ENCODE measurements around the gene ZFAND4. TPM values are rescaled to one million over a fixed set of nuclear protein-coding genes. Genes with fewer than 3 reads are reported as not detected.

ZFAND4 gene
- total RNA-seq, 2 experiments from 2014 or later: 30.4 to 34.5 TPM

DNA sequence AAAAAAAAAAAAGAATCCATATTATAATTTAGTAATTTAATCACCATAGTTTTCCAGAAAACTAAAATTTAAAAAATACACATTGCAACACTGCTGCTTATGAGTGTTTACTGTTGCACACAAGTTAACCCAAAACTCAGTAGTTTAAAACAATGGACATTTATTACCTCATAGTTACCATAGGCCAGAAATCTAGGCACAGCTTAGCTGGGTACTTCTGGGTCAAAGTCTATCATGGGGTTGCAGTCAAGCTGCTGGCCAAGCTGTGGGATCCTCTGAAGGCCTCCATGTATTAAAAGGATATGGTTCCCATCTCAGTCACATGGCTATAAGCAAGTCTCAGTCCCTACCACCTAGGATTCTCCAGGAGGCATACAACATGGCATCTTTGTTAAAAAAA is 83.6 kb downstream of the ZFAND4 start:
- Histone ChIP-seq H3K27me3 (ENCODE audit: control insufficient read depth in 1 of 2, insufficient read depth in 2 of 2, low read length in 2 of 2) (no peaks in the 10 kb centered on the region), H3K27ac (ENCODE audit: low read depth in 1 of 2, low read length in 2 of 2) (no peak overlapping the region), H3K36me3 (ENCODE audit: insufficient read depth, low read length) (peaks cover 7% of the 10 kb centered on the region), H3K4me3 (ENCODE audit: low read length) (no peak overlapping the region), H3K9me3 (ENCODE audit: control insufficient read depth in 1 of 2, insufficient read depth in 1 of 2, low read length in 2 of 2) (no peaks in the 10 kb centered on the region), H3K4me1 (ENCODE audit: insufficient read depth, low read length) (peaks cover 7% of the 10 kb centered on the region)
- ChIA-PET POLR2A (interaction anchor here (0.7 to 1.4 kb wide), 2 partner anchors 8 to 83 kb away, joined by 3 to 4 read pairs; no protein-coding TSS in a partner anchor), CTCF (no interaction called here)
- Mint-ChIP-seq H3K4me3 (no peak overlapping the region), H3K27ac (no peak overlapping the region), H3K36me3 (ENCODE audit: low read depth) (peaks cover 70% of the 10 kb centered on the region), H3K9me3 (peaks cover 8% of the 10 kb centered on the region), H3K27me3 (no peaks in the 10 kb centered on the region), H3K4me1 (ENCODE audit: low read depth) (peaks cover 49% of the 10 kb centered on the region)
- DNase-seq (no peak), ATAC-seq (ENCODE audit: poor library complexity) (no peak)
- TF ChIP-seq, protein P1, sequence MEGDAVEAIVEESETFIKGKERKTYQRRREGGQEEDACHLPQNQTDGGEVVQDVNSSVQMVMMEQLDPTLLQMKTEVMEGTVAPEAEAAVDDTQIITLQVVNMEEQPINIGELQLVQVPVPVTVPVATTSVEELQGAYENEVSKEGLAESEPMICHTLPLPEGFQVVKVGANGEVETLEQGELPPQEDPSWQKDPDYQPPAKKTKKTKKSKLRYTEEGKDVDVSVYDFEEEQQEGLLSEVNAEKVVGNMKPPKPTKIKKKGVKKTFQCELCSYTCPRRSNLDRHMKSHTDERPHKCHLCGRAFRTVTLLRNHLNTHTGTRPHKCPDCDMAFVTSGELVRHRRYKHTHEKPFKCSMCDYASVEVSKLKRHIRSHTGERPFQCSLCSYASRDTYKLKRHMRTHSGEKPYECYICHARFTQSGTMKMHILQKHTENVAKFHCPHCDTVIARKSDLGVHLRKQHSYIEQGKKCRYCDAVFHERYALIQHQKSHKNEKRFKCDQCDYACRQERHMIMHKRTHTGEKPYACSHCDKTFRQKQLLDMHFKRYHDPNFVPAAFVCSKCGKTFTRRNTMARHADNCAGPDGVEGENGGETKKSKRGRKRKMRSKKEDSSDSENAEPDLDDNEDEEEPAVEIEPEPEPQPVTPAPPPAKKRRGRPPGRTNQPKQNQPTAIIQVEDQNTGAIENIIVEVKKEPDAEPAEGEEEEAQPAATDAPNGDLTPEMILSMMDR (IDR thresholded peaks at IDR 0.05): no peak
- intact Hi-C loops (cut with DNase I, micrococcal nuclease): loop anchor here in 1 of 2 experiments (10.0 kb wide), 1 partner anchor 114 kb away; no protein-coding TSS in a partner anchor

GRCh38 chr10:45586028-45586824 is 86.3 kb downstream of the ZFAND4 start:
- H3K36me3 ChIP-seq (ENCODE audit: insufficient read depth, low read length): peaks cover 7% of the 10 kb centered on the region
- no peak overlapping the region for H3K27ac ChIP-seq (ENCODE audit: low read depth in 1 of 2, low read length in 2 of 2)
- peaks cover 42% of the 10 kb centered on the region for H3K4me1 Mint-ChIP-seq (ENCODE audit: low read depth)
- H3K9me3 ChIP-seq (ENCODE audit: control insufficient read depth in 1 of 2, insufficient read depth in 1 of 2, low read length in 2 of 2): no peaks in the 10 kb centered on the region
- DNase-seq: no peak
- intact Hi-C loops (cut with DNase I, micrococcal nuclease): loop anchor here in 1 of 2 experiments (10.0 kb wide), 1 partner anchor 111 kb away; no protein-coding TSS in a partner anchor
- no peak overlapping the region for H3K4me3 Mint-ChIP-seq
- H3K27ac Mint-ChIP-seq: no peak overlapping the region
- TF ChIP-seq, protein P1 (IDR thresholded peaks at IDR 0.05): no peak
- H3K4me1 ChIP-seq (ENCODE audit: insufficient read depth, low read length): no peaks in the 10 kb centered on the region
- CTCF ChIA-PET: no interaction called here
- H3K27me3 Mint-ChIP-seq: no peaks in the 10 kb centered on the region
- POLR2A ChIA-PET: no interaction called here
- peaks cover 69% of the 10 kb centered on the region for H3K36me3 Mint-ChIP-seq (ENCODE audit: low read depth)
- H3K4me3 ChIP-seq (ENCODE audit: low read length): no peak overlapping the region
- no peak for ATAC-seq (ENCODE audit: poor library complexity)
- H3K9me3 Mint-ChIP-seq: peaks cover 8% of the 10 kb centered on the region
- no peaks in the 10 kb centered on the region for H3K27me3 ChIP-seq (ENCODE audit: control insufficient read depth in 1 of 2, insufficient read depth in 2 of 2, low read length in 2 of 2)

GRCh38 chr10:45585131-45585530 is 87.4 kb downstream of the ZFAND4 start:
- Mint-ChIP-seq H3K4me1 (ENCODE audit: low read depth) (peaks cover 43% of the 10 kb centered on the region), H3K36me3 (ENCODE audit: low read depth) (peaks cover 59% of the 10 kb centered on the region), H3K27ac (no peak overlapping the region), H3K4me3 (no peak overlapping the region), H3K27me3 (no peaks in the 10 kb centered on the region), H3K9me3 (peaks cover 8% of the 10 kb centered on the region)
- POLR2A ChIA-PET: no interaction called here
- peaks cover 6% of the 10 kb centered on the region for H3K36me3 ChIP-seq (ENCODE audit: insufficient read depth, low read length)
- intact Hi-C loops (cut with DNase I, micrococcal nuclease): loop anchor here in 1 of 2 experiments (10.0 kb wide), 1 partner anchor 110 kb away; no protein-coding TSS in a partner anchor
- CTCF ChIA-PET: no interaction called here
- no peaks in the 10 kb centered on the region for H3K27me3 ChIP-seq (ENCODE audit: control insufficient read depth in 1 of 2, insufficient read depth in 2 of 2, low read length in 2 of 2)
- peaks cover 5% of the 10 kb centered on the region for H3K4me1 ChIP-seq (ENCODE audit: insufficient read depth, low read length)
- no peak overlapping the region for H3K27ac ChIP-seq (ENCODE audit: low read depth in 1 of 2, low read length in 2 of 2)
- no peak overlapping the region for H3K4me3 ChIP-seq (ENCODE audit: low read length)
- TF ChIP-seq, protein P1 (IDR thresholded peaks at IDR 0.05): no peak
- DNase-seq (no peak), ATAC-seq (ENCODE audit: poor library complexity) (no peak)
- no peaks in the 10 kb centered on the region for H3K9me3 ChIP-seq (ENCODE audit: control insufficient read depth in 1 of 2, insufficient read depth in 1 of 2, low read length in 2 of 2)

Measured in CD4-positive, alpha-beta T cell (primary cell).